HepG2 (cell line): ENCODE data around the gene FITM1. TPM values are rescaled to one million over a fixed set of nuclear protein-coding genes. Genes with fewer than 3 reads are reported as not detected.
A peak's percentile ranks its signal among the peaks of the same experiment; 100 is the strongest.

Experiments used
- CTCF ChIP-seq: sonication (generic); formaldehyde crosslinking; IDR thresholded peaks from 2 replicates; pipeline ENCODE4 v1.5.0; 2020; ENCODE audit warnings: mild to moderate bottlenecking, missing genetic modification reagents, moderate library complexity
- E2F5 ChIP-seq: sonication (generic); formaldehyde crosslinking; conservative IDR thresholded peaks from 2 replicates; pipeline ENCODE4 v1.4.0; 2020; ENCODE audit warnings: missing genetic modification reagents
- EED ChIP-seq: sonication (generic); formaldehyde crosslinking; IDR thresholded peaks from 2 replicates; pipeline ENCODE4 v1.5.0; 2020; ENCODE audit warnings: mild to moderate bottlenecking, missing genetic modification reagents
- ERF ChIP-seq: IDR thresholded peaks from 2 replicates; pipeline ENCODE4 v1.6.1; 2018; ENCODE audit warnings: missing biosample characterization, missing genetic modification reagents
- HOXA3 ChIP-seq: sonication (generic); formaldehyde crosslinking; IDR thresholded peaks from 2 replicates; pipeline ENCODE4 v1.5.0; 2020; ENCODE audit warnings: missing genetic modification reagents
- IRF2 ChIP-seq: IDR thresholded peaks from 2 replicates; pipeline ENCODE4 v1.6.1; 2018; ENCODE audit warnings: missing genetic modification reagents, missing compliant biosample characterization
- MAX ChIP-seq: IDR thresholded peaks from 2 replicates; pipeline ENCODE4 v1.6.1; 2012; ENCODE audit warnings: inconsistent platforms
- MIXL1 ChIP-seq: IDR thresholded peaks from 2 replicates; pipeline ENCODE4 v1.6.1; 2016
- NCOA5 ChIP-seq: sonication (generic); formaldehyde crosslinking; IDR thresholded peaks from 2 replicates; pipeline ENCODE4 v1.4.0; 2020; ENCODE audit warnings: missing genetic modification reagents
- NFYC ChIP-seq: IDR thresholded peaks from 2 replicates; pipeline ENCODE4 v1.6.1; 2016; ENCODE audit warnings: missing genetic modification reagents, missing compliant biosample characterization
- PCBP1 ChIP-seq: fragments of 200-400 bp; formaldehyde crosslinking; IDR thresholded peaks from 2 replicates; pipeline ENCODE4 v1.6.1; 2017; ENCODE audit warnings: mild to moderate bottlenecking, low read depth, low read length, borderline replicate concordance
- RFX3 ChIP-seq: IDR thresholded peaks from 2 replicates; pipeline ENCODE4 v1.6.1; 2016; ENCODE audit warnings: missing biosample characterization, missing genetic modification reagents
- RORA ChIP-seq: sonication (generic); formaldehyde crosslinking; IDR thresholded peaks from 2 replicates; pipeline ENCODE4 v1.5.0; 2020; ENCODE audit warnings: mild to moderate bottlenecking, missing genetic modification reagents, moderate library complexity
- SMARCC2 ChIP-seq: fragments of 450-650 bp; IDR thresholded peaks from 2 replicates; pipeline ENCODE4 v1.6.1; 2017; ENCODE audit warnings: antibody characterized with exemption, mild to moderate bottlenecking
- SNAPC2 ChIP-seq: sonication (generic); formaldehyde crosslinking; IDR thresholded peaks from 2 replicates; pipeline ENCODE4 v1.8.1; 2022; ENCODE audit warnings: mild to moderate bottlenecking, missing genetic modification reagents
- ZBTB21 ChIP-seq: sonication (generic); formaldehyde crosslinking; IDR thresholded peaks from 2 replicates; pipeline ENCODE4 v1.4.0; 2020; ENCODE audit warnings: missing genetic modification reagents
- ZBTB37 ChIP-seq: sonication (generic); formaldehyde crosslinking; IDR thresholded peaks from 2 replicates; pipeline ENCODE4 v1.4.0; 2020; ENCODE audit warnings: mild to moderate bottlenecking, missing genetic modification reagents
- ZMYM4 ChIP-seq: sonication (generic); formaldehyde crosslinking; IDR thresholded peaks from 2 replicates; pipeline ENCODE4 v1.8.1; 2023; ENCODE audit warnings: mild to moderate bottlenecking, missing genetic modification reagents
- ZNF121 ChIP-seq: sonication (generic); formaldehyde crosslinking; IDR thresholded peaks from 2 replicates; pipeline ENCODE4 v1.5.0; 2020; ENCODE audit warnings: mild to moderate bottlenecking, missing genetic modification reagents
- ZNF281 ChIP-seq: sonication (generic); formaldehyde crosslinking; IDR thresholded peaks from 2 replicates; pipeline ENCODE4 v1.4.0; 2020; ENCODE audit warnings: missing genetic modification reagents, borderline replicate concordance
- ZNF350 ChIP-seq: sonication (generic); formaldehyde crosslinking; IDR thresholded peaks from 2 replicates; pipeline ENCODE4 v1.4.0; 2020; ENCODE audit warnings: mild to moderate bottlenecking, low read depth, missing genetic modification reagents, borderline replicate concordance
- ZNF597 ChIP-seq: sonication (generic); formaldehyde crosslinking; IDR thresholded peaks from 2 replicates; pipeline ENCODE4 v1.5.0; 2020; ENCODE audit warnings: missing genetic modification reagents
- ZNF747 ChIP-seq: sonication (generic); formaldehyde crosslinking; IDR thresholded peaks from 2 replicates; pipeline ENCODE4 v1.8.1; 2023; ENCODE audit warnings: missing genetic modification reagents, mild to moderate bottlenecking, borderline replicate concordance
- polyA plus RNA-seq, 8 experiments: library from polyadenylated mRNA; depleted of rRNA in 3 of 8; stranded (reverse) in 7 of 8; unstranded in 1 of 8; fragments of >200 nt; fragmentation: Illumina TruSeq in 4 of 8; extraction: Trizol in 4 of 8; gene quantifications; 2 replicates each; pipeline versions ENCODE4 v1.2.1 to v1.2.3, GENCODE V29; 2011 to 2016; ENCODE audit warnings: low read depth in 4 of 8, missing spikeins in 1 of 8, mixed read lengths in 1 of 8; ENCODE audit not compliant: insufficient read depth in 1 of 8
- total RNA-seq, 5 experiments: library from RNA; depleted of rRNA; stranded (reverse); fragments of >200 nt; fragmentation: Illumina TruSeq; extraction: Trizol; gene quantifications; 2 replicates each; pipeline ENCODE4 v1.2.3, GENCODE V29; 2016; ENCODE audit warnings: low read depth in 1 of 5

Gene FITM1
- total and polyA plus RNA-seq, 2 of the 13 experiments (the other 11 are each of a cell fraction or from before 2014, with no cell fraction given), result 2.7 to 5.8 TPM

GRCh38 chr14:24113801-24114531 lies 16.5 kb upstream of the FITM1 start (continued):
- TF ChIP-seq ZNF281 (CRISPR knock-in tag) (peak; percentile 94; the same call in 1 of the 2 replicates), EED (peak; percentile 89), IRF2 (CRISPR knock-in tag) (peak; percentile 100), ZBTB37 (CRISPR knock-in tag) (peak; percentile 72; the same call in 1 of the 2 replicates), ERF (CRISPR knock-in tag) (peak; percentile 99), MIXL1 (CRISPR knock-in tag) (peak; percentile 100), ZNF747 (CRISPR knock-in tag) (peak; percentile 99), SNAPC2 (CRISPR knock-in tag) (peak; percentile 99), ZBTB21 (CRISPR knock-in tag) (peak; percentile 78), RFX3 (CRISPR knock-in tag) (peak; percentile 11; the same call in 1 of the 2 replicates), HOXA3 (CRISPR knock-in tag) (peak; percentile 98), E2F5 (CRISPR knock-in tag) (peak; percentile 46; the same call in 1 of the 2 replicates), MAX (no peak), NFYC (CRISPR knock-in tag) (peak; percentile 74), CTCF (CRISPR knock-in tag) (peak; percentile 63), ZMYM4 (CRISPR knock-in tag) (peak; percentile 98), SMARCC2 (peak; percentile 62; the same call in 1 of the 2 replicates), NCOA5 (CRISPR knock-in tag) (peak; percentile 26; the same call in 1 of the 2 replicates), ZNF597 (CRISPR knock-in tag) (0 out of 2 replicates have a peak, but pooled peaks have one; percentile 68), PCBP1 (peak; percentile 99), ZNF350 (CRISPR knock-in tag) (peak; percentile 100), ZNF121 (CRISPR knock-in tag) (peak; percentile 86), RORA (CRISPR knock-in tag) (no peak)
